GM21619 (cell line): Measurements from ENCODE around the gene ATG4B.

Experiments
- ATAC-seq: cut with Tn5 transposase; IDR thresholded peaks from one replicate; pipeline ENCODE4 v1.9.1; 2021; ENCODE audit not compliant: unreplicated experiment

Gene ATG4B

GRCh38 chr2:241680827-241681599 is 43.5 kb downstream of the ATG4B start:
- no peak for ATAC-seq

GRCh38 chr2:241686324-241686649 is 48.8 kb downstream of the ATG4B start:
- ATAC-seq: no peak

- ATAC-seq: peak; percentile 89
Measured at GRCh38 chr2:241686650-241687425, 49.3 kb downstream of the ATG4B start, which contains the start of gene DTYMK. TSS of gene DTYMK (minus strand) at chr2:241686815. CDS start at chr2:241686783, 32 bp downstream.

- ATAC-seq: no peak
Measured at GRCh38 chr2:241689306-241689705, 51.8 kb downstream of the ATG4B start.

- ATAC-seq: no peak
Measured at GRCh38 chr2:241690202-241690717, 52.8 kb downstream of the ATG4B start.

GRCh38 chr2:241692448-241692847 is 55.0 kb downstream of the ATG4B start:
- ATAC-seq: no peak

- ATAC-seq: no peak
Measured at GRCh38 chr2:241695651-241696050, 58.2 kb downstream of the ATG4B start.

GRCh38 chr2:241701149-241701398 is 63.6 kb downstream of the ATG4B start:
- ATAC-seq: no peak

GRCh38 chr2:241701399-241702154 is 64.1 kb downstream of the ATG4B start, which contains the start of gene ING5:
TSS of gene ING5 (plus strand) at chr2:241702039. CDS start at chr2:241702066, 27 bp downstream.
- ATAC-seq: peak; percentile 59

GRCh38 chr2:241702155-241703031 is 64.9 kb downstream of the ATG4B start:
- peak; percentile 70 for ATAC-seq

GRCh38 chr2:241703032-241703604 is 65.6 kb downstream of the ATG4B start:
- ATAC-seq: no peak

GRCh38 chr2:241706537-241706936 is 69.0 kb downstream of the ATG4B start:
- no peak for ATAC-seq

GRCh38 chr2:241708879-241709278 is 71.4 kb downstream of the ATG4B start:
- no peak for ATAC-seq

GRCh38 chr2:241719093-241719492 is 81.6 kb downstream of the ATG4B start:
- no peak for ATAC-seq

- no peak for ATAC-seq
Measured at GRCh38 chr2:241720099-241720498, 82.6 kb downstream of the ATG4B start.

- ATAC-seq: no peak
Measured at GRCh38 chr2:241720560-241720959, 83.1 kb downstream of the ATG4B start.

GRCh38 chr2:241721852-241722251 is 84.4 kb downstream of the ATG4B start:
- no peak for ATAC-seq

GRCh38 chr2:241722896-241723454 is 85.5 kb downstream of the ATG4B start:
- no peak for ATAC-seq
